Brain pericyte (primary cell): ENCODE results near the gene DDX42.
"Not testable (repeated sequence)": the region's sequence is repeated elsewhere in the genome, so short reads cannot be mapped to it uniquely, and the experiment has no call there.

Experiments
- DNase-seq: peaks from one replicate; pipeline ENCODE4 v3.0.0-alpha.2; 2012; ENCODE audit warnings: low read depth, low spot score

Gene DDX42

DNA sequence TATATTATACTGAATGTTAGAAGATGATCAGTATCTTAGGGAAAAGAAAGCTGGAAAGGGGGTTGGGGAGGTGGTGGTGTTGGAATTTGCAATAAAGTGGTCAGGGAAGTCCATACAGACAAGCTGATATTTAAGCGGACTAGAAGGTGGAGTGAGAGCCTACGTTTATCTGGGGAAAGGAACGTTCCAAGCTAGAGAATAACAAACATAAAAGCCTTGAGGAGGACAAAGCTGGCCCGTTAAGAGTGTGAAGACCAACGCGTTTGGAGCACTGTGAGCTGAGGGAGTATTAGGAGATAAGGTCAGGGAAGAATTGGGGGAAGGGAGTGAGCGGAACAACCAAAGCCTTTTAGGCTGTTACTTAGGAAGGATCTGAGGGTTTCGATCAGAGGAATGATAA lies 1.4 kb downstream of the DDX42 start:
- DNase-seq = no peak

DNA sequence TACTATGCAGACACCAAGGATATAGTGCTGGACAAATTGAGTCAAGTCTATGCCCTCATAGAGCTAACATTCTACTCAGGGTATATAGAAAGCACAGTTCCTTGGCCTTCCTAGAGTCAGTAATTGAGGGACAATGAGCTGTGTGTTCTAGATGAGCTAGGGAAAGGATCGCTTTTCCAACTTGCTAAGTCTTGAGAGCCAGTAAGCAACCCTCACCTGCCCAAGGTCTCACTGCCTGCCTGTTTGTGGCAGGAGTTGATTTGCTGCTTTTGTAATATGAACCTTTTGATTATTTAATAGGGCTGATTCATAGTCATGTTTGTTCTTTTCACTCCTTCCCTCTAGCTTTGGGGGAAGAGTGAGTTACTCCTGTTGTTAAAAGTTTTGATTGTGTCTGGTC lies 6.5 kb downstream of the DDX42 start:
- DNase-seq = no peak

DNA sequence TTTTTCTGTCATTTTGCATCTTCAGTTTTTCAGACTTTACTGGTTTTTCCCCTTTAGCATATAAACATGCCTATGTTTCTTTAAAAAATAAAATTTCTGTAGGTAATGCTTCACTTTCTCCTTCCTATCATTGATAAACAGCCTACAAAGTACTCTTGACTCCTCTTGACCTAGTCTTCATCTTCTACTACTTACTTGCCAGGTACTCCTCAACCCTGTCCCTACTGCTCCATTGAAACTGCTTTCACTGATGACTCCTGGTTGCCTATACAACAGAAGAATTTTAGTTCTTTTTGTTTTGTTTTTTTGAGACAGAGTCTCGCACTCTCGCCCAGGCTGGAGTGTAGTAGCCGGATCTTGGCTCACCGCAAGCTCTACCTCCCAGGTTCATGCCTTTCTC lies 7.0 kb downstream of the DDX42 start:
- DNase-seq = no peak

- no peak for DNase-seq
These were observed 9.6 kb downstream of the DDX42 start for GRCh38 chr17:63783522-63783921.

DNA sequence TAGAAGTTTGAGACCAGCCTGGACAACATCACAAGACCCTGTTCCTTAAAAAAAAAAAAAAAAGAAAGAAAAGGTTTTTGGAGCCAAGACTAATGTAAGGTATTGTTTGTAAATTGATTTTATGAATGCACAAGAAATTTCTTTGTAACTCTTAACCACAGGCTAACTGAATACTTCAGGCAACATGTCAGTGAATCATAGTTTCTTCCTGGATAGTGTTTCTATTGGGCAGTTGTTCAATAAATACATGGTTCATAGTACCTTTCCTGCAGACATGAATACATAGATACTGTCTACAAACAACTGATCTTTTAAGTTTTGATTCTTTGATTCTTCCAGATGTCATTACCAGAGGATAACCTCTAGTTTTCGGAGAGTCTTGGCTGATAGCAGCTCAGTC lies 11.6 kb downstream of the DDX42 start:
- DNase-seq = no peak

- no peak for DNase-seq
These were observed 12.1 kb downstream of the DDX42 start for GRCh38 chr17:63786117-63786516.

DNA sequence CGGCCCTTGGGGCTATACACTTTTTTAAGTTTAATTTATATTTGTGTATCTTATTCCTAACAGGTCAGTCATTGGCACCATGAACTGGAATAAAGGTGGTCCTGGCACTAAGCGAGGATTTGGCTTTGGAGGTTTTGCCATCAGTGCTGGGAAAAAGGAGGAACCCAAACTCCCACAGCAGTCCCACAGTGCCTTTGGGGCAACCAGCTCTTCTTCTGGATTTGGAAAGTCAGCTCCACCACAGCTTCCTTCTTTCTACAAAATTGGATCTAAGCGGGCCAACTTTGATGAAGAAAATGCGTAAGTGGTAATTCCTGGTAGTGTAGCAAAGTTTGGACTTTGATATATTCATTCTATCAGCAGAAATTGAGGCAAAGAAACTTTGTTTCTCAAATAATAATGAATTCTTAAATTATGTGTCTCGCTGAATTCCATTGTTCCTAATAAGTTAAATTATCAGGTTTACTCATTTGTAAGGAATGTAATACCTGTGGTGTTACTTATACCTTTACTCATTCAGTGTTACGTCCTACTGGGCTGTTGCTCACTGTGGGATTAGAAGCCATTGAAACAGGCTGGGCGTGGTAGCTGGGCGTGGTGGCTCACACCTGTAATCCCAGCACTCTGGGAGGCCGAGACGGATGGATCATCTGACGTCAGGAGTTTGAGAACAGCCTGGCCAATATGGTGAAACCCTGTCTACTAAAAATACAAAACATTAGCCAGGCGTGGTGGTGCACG lies 13.2 kb downstream of the DDX42 start:
- no peak for DNase-seq

DNA sequence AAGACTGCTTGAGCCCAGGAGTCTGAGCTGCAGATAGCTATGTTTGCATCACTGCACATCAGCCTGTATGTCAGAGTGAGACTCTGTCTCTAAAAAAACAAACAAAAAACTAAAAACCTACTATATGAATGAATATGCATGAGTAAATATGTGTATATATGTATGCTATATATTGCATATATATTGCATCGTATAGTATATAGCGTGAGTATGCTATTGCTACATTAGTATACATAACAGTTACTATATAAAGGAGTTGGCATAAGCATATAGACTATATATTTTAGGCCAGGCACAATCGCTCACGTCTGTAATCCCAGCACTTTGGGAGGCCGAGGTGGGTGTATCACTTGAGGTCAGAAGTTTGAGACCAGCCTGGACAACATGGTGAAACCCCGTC lies 16.1 kb downstream of the DDX42 start:
- DNase-seq = no peak

GRCh38 chr17:63792055-63792729 lies 18.2 kb downstream of the DDX42 start:
- no peak for DNase-seq

DNA sequence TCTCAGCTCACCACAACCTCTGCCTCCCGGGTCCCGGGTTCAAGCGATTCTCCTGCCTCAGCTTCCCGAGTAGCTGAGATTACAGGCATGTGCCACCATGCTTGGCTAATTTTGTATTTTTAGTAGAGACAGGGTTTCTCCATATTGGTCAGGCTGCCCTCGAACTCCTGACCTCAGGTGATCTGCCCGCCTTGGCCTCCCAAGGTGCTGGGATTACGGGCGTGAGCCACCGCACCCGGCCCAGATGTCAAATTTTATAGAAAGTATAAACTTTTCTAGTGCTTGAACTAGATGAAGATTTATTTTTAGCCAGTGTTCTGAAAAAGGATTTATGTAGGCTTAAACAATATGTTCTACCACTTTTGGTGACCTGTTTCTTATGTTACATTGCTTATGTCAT lies 22.4 kb downstream of the DDX42 start:
- DNase-seq = not testable (repeated sequence)

- no peak for DNase-seq
These were observed 24.7 kb downstream of the DDX42 start for GRCh38 chr17:63798572-63799106.

DNA sequence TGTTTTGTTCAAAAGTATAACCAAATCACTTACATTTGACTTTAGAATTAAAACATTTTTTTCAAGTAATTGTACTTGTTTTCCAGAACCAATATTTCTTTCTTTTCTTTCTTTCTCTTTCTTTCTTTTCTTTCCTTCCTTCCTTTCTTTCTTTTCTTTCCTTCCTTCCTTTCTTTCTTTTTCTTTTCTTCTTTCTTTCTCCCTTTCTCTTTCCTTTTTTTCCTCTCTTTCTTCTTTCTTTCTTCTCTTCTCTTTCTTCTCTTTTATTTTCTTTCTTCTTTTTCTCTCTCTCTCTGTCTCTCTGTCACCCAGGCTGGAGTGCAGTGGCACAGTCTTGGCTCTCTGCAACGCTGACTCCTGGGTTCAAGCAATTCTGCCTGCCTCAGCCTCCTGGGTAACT lies 26.8 kb downstream of the DDX42 start:
- no peak for DNase-seq

DNA sequence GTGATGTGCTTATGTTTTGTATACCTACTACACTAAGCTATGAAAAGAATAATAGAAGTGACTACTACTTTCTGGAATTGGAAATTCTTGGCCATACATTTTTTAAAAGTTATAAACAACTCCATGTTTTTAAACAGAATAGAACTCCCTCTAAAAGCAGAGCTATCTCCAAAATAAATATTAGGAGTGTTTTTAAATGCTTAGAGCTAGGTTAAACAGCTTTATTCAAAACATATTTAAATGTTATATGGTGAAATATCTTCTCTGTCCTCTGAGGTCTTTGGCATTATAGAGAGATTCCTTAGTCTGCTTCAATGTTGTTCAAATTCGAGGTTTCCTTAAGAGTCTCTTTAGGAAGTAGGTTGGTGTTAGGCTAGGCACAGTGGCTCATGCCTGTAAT lies 30.4 kb downstream of the DDX42 start:
- no peak for DNase-seq

GRCh38 chr17:63805591-63805990 lies 31.6 kb downstream of the DDX42 start:
- no peak for DNase-seq

DNA sequence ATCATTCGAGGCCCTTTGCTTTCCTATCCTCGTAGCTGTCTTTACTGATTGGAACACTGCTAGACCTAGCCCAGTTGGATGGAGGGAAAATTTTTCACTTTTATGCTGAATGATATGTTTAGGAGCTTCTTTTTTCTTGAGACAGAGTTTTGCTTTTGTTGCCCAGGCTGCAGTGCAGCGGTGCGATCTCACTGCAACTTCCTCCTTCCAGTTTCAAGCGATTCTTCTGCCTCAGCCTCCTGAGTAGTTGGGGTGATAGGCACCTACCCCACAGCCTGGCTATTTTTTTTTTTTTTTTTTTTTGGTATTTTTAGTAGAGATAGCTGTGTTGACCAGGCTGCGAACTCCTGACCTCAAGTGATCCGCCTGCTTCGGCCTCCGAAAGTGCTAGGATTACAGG lies 36.0 kb downstream of the DDX42 start:
- DNase-seq = no peak

DNA sequence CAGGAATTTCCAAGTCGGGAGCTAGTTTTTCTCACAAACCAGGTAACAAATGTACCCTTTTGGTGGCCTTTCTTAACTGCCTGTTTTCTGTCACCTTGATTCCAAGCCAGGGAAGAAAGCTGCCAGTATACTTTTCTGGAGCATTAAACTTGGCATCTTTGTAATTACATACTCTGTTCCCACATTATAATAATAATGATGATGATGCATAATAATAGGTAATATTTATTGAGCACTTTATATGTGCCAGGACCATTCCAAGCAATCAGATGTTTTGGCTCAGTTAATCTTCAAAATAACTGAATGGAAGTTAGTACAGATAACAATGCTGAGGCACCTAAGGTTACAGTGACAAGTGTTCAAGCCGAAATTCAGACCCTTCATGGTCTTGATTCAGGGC lies 42.2 kb downstream of the DDX42 start:
- DNase-seq = no peak

- no peak for DNase-seq
These were observed 42.7 kb downstream of the DDX42 start for GRCh38 chr17:63816669-63817068.

- no peak for DNase-seq
These were observed 43.9 kb downstream of the DDX42 start for GRCh38 chr17:63817736-63818385.

DNA sequence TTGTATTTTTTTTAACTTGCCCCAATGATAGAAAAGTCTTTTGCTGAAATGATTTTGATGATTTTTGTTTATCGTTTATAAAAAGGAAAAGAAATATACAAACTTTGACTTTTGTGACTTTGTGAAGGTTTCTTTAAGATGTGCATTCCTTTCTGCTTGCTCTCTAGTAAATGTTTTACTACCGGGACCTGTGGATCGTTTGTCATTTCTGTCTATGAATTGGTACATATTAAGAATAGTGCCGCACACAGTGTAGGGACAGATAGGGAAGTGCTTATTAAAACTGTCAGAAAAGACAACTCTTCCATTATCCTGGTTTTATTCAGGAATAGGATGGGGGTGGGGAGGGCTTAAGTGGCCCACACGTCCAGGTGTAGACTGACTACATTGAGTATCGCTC lies 45.2 kb downstream of the DDX42 start:
- no peak for DNase-seq

DNA sequence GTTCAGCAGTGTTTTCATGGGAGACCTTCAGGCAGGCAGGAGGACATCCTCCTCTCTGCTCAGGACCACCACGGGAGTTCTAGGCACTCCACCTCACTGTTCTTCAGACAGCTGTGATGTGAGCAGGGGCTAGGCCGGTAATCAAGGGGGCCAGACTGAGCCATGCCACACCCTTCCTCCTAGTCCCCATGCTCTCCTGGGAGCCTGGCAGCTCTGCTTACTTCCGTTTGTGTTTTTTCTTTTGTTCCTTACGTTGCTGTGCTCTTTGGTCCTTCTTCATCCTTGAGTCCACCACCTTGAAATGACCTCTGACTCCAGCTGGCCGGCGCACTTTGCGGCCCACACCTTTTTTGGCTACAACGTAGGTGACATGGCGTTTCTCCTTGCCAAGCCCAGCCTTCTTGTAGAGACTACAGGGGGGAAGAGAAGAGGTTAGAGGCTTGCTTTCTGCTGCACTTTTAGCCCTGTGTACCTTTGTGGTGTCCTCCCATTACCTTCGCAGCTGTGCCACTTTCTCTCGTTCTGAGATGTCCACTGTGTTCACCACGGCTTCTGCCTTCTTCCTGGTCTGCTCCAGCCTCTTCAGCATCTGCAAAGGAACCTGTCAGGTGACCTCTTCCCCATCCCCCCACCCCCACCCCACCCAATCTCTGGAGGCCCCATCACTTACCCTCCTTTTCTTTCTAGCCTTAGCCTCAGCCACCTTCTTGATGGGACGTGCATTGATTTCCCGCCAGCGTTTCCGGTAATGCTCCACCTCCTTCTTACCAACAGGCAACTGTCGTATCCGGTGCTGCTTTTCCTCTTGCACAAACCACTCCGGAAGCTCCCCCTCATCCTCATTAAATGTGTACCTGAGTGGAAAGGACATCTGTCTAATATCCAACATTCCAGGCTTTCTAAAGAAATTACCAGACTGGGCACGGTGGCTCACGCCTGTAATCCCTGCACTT lies 45.9 kb downstream of the DDX42 start:
- DNase-seq = no peak

DNA sequence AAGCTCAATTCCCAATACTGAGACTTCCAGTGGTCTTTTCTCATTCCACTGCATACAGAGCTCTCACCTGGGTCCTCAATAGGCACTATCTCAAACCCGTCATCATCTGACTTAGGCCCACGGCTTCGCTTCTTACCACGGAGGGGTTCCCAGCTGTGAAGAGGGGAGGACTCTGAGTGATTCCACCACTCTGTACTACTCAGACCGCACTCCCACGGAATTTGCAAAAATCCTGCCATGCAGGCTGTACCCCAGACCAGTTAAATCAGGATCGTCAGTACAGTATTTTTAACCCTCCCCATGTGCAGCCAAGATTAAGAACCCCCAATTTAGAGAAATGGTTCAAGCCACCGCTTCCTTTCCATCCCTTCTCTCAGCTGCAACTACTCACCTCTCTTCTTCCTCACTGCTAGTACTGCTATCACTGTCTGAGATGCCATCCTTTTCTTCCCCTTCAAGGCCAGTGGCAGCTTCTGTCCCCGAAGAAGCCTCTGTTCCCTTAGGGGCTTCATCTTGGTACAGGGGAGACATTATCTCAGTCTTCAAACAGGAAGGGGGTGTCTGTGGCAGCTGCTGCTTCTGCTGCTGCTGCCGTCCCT lies 47.1 kb downstream of the DDX42 start:
- DNase-seq = no peak
